Trophoblast cell (in vitro differentiated cells and primary cell): ENCODE measurements around the gene SPAG6.

ENCODE experiments used
- DNase-seq, 2 donors: peaks; one replicate each; pipeline ENCODE4 v3.0.0-alpha.2; 2016
- H2AFZ ChIP-seq: 2 replicates; pipeline ENCODE4 v1.6.1; 2013; ENCODE audit warnings: low read length, moderate library complexity, mild to moderate bottlenecking; ENCODE audit not compliant: insufficient read depth, poor library complexity
- H2AK5ac ChIP-seq: 2 replicates; pipeline ENCODE4 v1.6.1; 2013; ENCODE audit warnings: mild to moderate bottlenecking, low read length
- H2BK120ac ChIP-seq: 2 replicates; pipeline ENCODE4 v1.6.1; 2013; ENCODE audit warnings: low read length, mild to moderate bottlenecking, moderate library complexity; ENCODE audit not compliant: insufficient read depth, poor library complexity
- H2BK12ac ChIP-seq: 2 replicates; pipeline ENCODE4 v1.6.1; 2013; ENCODE audit warnings: mild to moderate bottlenecking, low read length, moderate library complexity
- H2BK5ac ChIP-seq: 2 replicates; pipeline ENCODE4 v1.6.1; 2013; ENCODE audit warnings: low read length, low read depth, moderate library complexity, mild to moderate bottlenecking; ENCODE audit not compliant: poor library complexity
- H3K14ac ChIP-seq: 2 replicates; pipeline ENCODE4 v1.6.1; 2013; ENCODE audit warnings: mild to moderate bottlenecking, low read length
- H3K18ac ChIP-seq: 2 replicates; pipeline ENCODE4 v1.6.1; 2013; ENCODE audit warnings: mild to moderate bottlenecking, low read length
- H3K23ac ChIP-seq: 2 replicates; pipeline ENCODE4 v1.6.1; 2013; ENCODE audit warnings: low read length
- H3K27ac ChIP-seq: 2 replicates; pipeline ENCODE4 v1.5.1; 2013; ENCODE audit warnings: low read depth, mild to moderate bottlenecking, inconsistent platforms, low read length, moderate library complexity
- H3K27me3 ChIP-seq: 2 replicates; pipeline ENCODE4 v1.6.1; 2013; ENCODE audit warnings: inconsistent platforms, mild to moderate bottlenecking, low read length, moderate library complexity; ENCODE audit not compliant: insufficient read depth
- H3K36me3 ChIP-seq, 2 experiments: 1 replicate in 1 of 2; 2 replicates in 1 of 2; pipeline ENCODE4 v1.6.1; 2013; ENCODE audit warnings: low read length in 2 of 2, mild to moderate bottlenecking in 2 of 2, moderate library complexity in 1 of 2; ENCODE audit not compliant: insufficient read depth in 2 of 2, control insufficient read depth in 1 of 2
- H3K4ac ChIP-seq: 2 replicates; pipeline ENCODE4 v1.6.1; 2013; ENCODE audit warnings: low read depth, mild to moderate bottlenecking, low read length, moderate library complexity
- H3K4me1 ChIP-seq, 2 experiments: 1 replicate in 1 of 2; 2 replicates in 1 of 2; pipeline ENCODE4 v1.6.1; 2013; ENCODE audit warnings: low read length in 2 of 2, mild to moderate bottlenecking in 2 of 2, moderate library complexity in 1 of 2; ENCODE audit not compliant: insufficient read depth in 2 of 2, control insufficient read depth in 1 of 2
- H3K4me2 ChIP-seq: 2 replicates; pipeline ENCODE4 v1.6.1; 2013; ENCODE audit warnings: inconsistent platforms, mild to moderate bottlenecking, low read length, moderate library complexity
- H3K4me3 ChIP-seq: 2 replicates; pipeline ENCODE4 v1.5.1; 2013; ENCODE audit warnings: mild to moderate bottlenecking, low read depth, low read length, inconsistent platforms
- H3K79me1 ChIP-seq: one replicate; pipeline ENCODE4 v1.6.1; 2013; ENCODE audit warnings: low read length
- H3K79me2 ChIP-seq: 2 replicates; pipeline ENCODE4 v1.6.1; 2013; ENCODE audit warnings: low read length, mild to moderate bottlenecking; ENCODE audit not compliant: control insufficient read depth, insufficient read depth, poor library complexity
- H3K9ac ChIP-seq: 2 replicates; pipeline ENCODE4 v1.6.1; 2013; ENCODE audit warnings: mild to moderate bottlenecking, low read length
- H3K9me3 ChIP-seq: 2 replicates; pipeline ENCODE4 v1.6.1; 2013; ENCODE audit warnings: low read depth, mild to moderate bottlenecking, control low read depth, inconsistent platforms, low read length; ENCODE audit not compliant: insufficient read depth
- H4K12ac ChIP-seq: 2 replicates; pipeline ENCODE4 v1.6.1; 2013; ENCODE audit warnings: low read depth, mild to moderate bottlenecking, low read length, moderate library complexity
- H4K8ac ChIP-seq: 2 replicates; pipeline ENCODE4 v1.6.1; 2013; ENCODE audit warnings: low read depth, mild to moderate bottlenecking, low read length, moderate library complexity
- H4K91ac ChIP-seq: one replicate; pipeline ENCODE4 v1.6.1; 2013; ENCODE audit warnings: low read depth, mild to moderate bottlenecking, low read length, moderate library complexity
- WGBS: extraction: QIAGEN DNeasy Blood & Tissue Kit; methylation state at CpG from one replicate; pipeline ENCODE4 v1.1.7; 2013; ENCODE audit warnings: missing lambda C conversion rate; ENCODE audit not compliant: insufficient read length, insufficient coverage; ENCODE audit errors: extremely low coverage; 5-methylcytosine and 5-hydroxymethylcytosine counted together

Gene SPAG6

DNA sequence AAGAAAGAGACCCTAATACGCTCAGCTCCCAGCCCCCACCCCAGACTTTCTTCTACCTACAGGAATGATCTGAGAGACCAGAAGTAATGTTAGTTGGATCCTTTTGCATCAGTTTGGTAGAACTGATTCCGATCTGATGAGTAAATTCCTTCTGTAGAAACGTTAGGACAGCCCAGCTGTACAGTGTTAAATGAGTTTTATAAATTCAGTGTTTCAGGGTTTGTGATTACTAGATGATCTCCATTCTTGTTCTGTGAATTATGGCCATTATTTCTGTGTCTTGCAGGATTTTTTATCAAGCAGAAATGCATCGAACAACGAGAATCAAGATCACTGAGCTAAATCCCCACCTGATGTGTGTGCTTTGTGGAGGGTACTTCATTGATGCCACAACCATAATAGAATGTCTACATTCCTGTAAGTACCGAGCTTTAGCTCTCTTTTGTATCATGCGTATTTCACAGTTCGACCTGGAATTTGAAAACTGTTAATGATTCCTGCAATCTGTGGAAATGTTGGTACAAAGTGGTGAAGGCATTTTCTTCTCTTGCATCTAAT is 19.1 kb upstream of the SPAG6 start:
- peak overlapping the region; percentile 63 for H2AFZ ChIP-seq
- peaks cover 2 to 3% of the 10 kb centered on the region in 2 experiments for H3K36me3 ChIP-seq
- H3K23ac ChIP-seq, result no peak overlapping the region
- no peak overlapping the region for H3K4ac ChIP-seq
- DNase-seq, result no peak
- H2AK5ac ChIP-seq, result no peak overlapping the region
- H2BK120ac ChIP-seq, result no peak overlapping the region
- WGBS, result no CpG with 5 or more reads among the region's 8 CpGs
- no peak overlapping the region for H3K4me3 ChIP-seq
- no peak overlapping the region for H2BK5ac ChIP-seq
- no peak overlapping the region for H3K14ac ChIP-seq
- H3K9ac ChIP-seq, result no peak overlapping the region
- H3K9me3 ChIP-seq, result no peaks in the 10 kb centered on the region
- H3K79me1 ChIP-seq, result peaks cover 8% of the 10 kb centered on the region
- H4K91ac ChIP-seq, result no peak overlapping the region
- peaks cover 22% of the 10 kb centered on the region for H3K27me3 ChIP-seq
- no peak overlapping the region for H4K12ac ChIP-seq
- H3K18ac ChIP-seq, result no peak overlapping the region
- H3K4me1 ChIP-seq, result peaks cover 3 to 5% of the 10 kb centered on the region in 2 experiments
- no peak overlapping the region for H4K8ac ChIP-seq
- H3K4me2 ChIP-seq, result peak overlapping the region; percentile 92
- H3K79me2 ChIP-seq, result peaks cover 3% of the 10 kb centered on the region
- no peak overlapping the region for H2BK12ac ChIP-seq
- no peak overlapping the region for H3K27ac ChIP-seq

DNA sequence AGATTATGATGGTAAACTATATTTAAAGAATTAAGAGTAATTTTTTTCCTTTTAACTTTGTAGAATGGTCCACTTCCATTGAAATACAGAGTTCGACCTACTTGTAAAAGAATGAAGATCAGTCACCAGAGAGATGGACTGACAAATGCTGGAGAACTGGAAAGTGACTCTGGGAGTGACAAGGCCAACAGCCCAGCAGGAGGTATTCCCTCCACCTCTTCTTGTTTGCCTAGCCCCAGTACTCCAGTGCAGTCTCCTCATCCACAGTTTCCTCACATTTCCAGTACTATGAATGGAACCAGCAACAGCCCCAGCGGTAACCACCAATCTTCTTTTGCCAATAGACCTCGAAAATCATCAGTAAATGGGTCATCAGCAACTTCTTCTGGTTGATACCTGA is 16.1 kb upstream of the SPAG6 start:
- Histone ChIP-seq H3K4me3 (no peak overlapping the region), H3K36me3 (peaks cover 2 to 3% of the 10 kb centered on the region in 2 experiments), H4K12ac (no peak overlapping the region), H2AK5ac (no peak overlapping the region), H3K79me1 (peaks cover 3% of the 10 kb centered on the region), H3K18ac (no peak overlapping the region), H3K23ac (no peak overlapping the region), H2AFZ (no peak overlapping the region), H3K4me1 (peaks cover 7 to 8% of the 10 kb centered on the region in 2 experiments), H3K27ac (no peak overlapping the region), H2BK12ac (no peak overlapping the region), H3K79me2 (no peaks in the 10 kb centered on the region), H3K14ac (no peak overlapping the region), H2BK5ac (no peak overlapping the region), H3K4ac (no peak overlapping the region), H3K9ac (no peak overlapping the region), H4K91ac (no peak overlapping the region), H3K4me2 (no peak overlapping the region), H3K27me3 (peaks cover 18% of the 10 kb centered on the region), H2BK120ac (no peak overlapping the region), H4K8ac (no peak overlapping the region), H3K9me3 (peaks cover 3% of the 10 kb centered on the region)
- DNase-seq, result no peak
- no CpG with 5 or more reads among the region's 3 CpGs for WGBS

DNA sequence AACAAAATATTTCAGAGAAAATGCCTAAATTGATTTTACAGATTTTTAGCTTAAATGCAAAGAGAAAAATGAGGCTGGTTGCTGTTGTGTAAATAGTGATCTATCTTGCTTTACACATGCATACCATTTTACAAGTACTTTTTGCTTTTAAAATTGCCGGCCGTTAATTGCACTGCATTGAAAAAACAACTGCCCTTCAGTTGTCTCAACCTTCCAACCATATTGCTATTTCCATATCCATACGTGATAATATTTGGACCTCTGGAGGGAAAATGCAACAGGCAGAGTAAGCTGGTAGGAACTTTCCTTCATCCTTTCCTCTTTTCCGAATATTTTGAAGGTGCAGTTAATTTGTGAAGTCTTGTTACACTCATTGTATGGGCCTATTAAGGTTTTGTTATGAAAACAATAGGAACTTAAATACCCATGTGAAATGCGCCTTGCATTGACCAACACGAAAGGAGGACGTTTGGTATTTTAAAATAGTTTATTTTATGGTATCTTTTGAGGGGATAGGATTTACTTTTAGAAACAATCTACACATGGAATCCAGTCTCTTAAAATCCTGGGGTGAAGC is 13.1 kb upstream of the SPAG6 start:
- no peak overlapping the region for H2BK12ac ChIP-seq
- no peak overlapping the region for H3K23ac ChIP-seq
- peaks cover 17 to 24% of the 10 kb centered on the region in 2 experiments for H3K4me1 ChIP-seq
- no peak overlapping the region for H3K4me3 ChIP-seq
- no CpG with 5 or more reads among the region's 7 CpGs for WGBS
- H3K9me3 ChIP-seq, result peaks cover 13% of the 10 kb centered on the region
- H2AFZ ChIP-seq, result no peak overlapping the region
- no peak overlapping the region for H2BK5ac ChIP-seq
- H2AK5ac ChIP-seq, result no peak overlapping the region
- no peak overlapping the region for H4K8ac ChIP-seq
- no peak overlapping the region for H3K27ac ChIP-seq
- H3K36me3 ChIP-seq, result peaks cover 2 to 3% of the 10 kb centered on the region in 2 experiments
- H3K27me3 ChIP-seq, result peaks cover 49% of the 10 kb centered on the region
- H3K4me2 ChIP-seq, result no peak overlapping the region
- H4K12ac ChIP-seq, result no peak overlapping the region
- no peak overlapping the region for H3K14ac ChIP-seq
- no peaks in the 10 kb centered on the region for H3K79me1 ChIP-seq
- H3K9ac ChIP-seq, result no peak overlapping the region
- no peak overlapping the region for H3K18ac ChIP-seq
- no peak overlapping the region for H3K4ac ChIP-seq
- no peak overlapping the region for H2BK120ac ChIP-seq
- H3K79me2 ChIP-seq, result no peaks in the 10 kb centered on the region
- no peak for DNase-seq
- H4K91ac ChIP-seq, result no peak overlapping the region

DNA sequence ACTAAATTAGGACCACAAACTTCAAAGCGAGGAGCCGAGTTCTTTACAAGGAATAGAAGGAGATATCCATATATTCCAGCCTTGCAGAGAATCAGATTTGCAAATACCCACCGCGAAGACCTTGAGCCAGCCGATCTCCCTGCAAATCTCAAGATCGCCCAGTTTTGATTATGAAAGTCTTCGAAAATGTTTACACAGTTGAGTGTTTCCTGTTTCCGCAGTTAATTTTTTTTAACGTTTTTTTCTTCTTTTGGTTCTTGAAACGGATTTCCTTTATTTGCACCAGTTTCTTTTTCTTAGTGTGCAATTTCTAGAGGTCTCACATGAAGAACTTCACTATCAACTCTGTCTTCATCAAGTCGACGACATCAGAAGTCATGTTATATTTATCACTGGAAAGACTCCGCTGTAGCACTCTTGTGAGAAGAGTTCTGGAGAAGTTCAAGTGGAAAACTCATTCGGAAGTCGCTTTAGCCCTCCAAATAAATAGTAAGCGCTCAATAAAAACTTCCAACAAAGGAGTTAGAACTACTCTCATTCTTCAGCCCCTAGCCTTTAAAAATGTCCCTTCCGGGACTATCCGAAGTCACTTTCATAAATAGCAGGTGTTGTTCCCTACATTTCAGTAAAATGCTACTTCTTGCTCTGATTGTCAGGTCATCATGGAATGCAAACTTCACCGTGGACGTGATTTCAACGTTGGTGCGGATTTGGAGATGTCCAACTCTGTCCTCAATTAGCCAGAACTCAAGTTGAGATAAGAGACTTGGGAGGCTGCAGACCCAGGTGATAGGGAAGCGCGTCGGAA is 11.9 kb upstream of the SPAG6 start:
- Histone ChIP-seq H2AK5ac (no peak overlapping the region), H3K4me2 (peak overlapping the region; percentile 61), H4K8ac (no peak overlapping the region), H2BK12ac (no peak overlapping the region), H3K14ac (no peak overlapping the region), H4K91ac (no peak overlapping the region), H3K27me3 (peaks cover 52% of the 10 kb centered on the region), H3K4me3 (no peak overlapping the region), H3K79me2 (no peaks in the 10 kb centered on the region), H2AFZ (no peak overlapping the region), H2BK5ac (no peak overlapping the region), H3K9ac (no peak overlapping the region), H3K23ac (no peak overlapping the region), H3K4ac (no peak overlapping the region), H2BK120ac (no peak overlapping the region), H3K9me3 (peaks cover 13% of the 10 kb centered on the region), H3K79me1 (no peaks in the 10 kb centered on the region), H3K18ac (no peak overlapping the region), H3K36me3 (peaks cover 2 to 3% of the 10 kb centered on the region in 2 experiments), H3K4me1 (peaks cover 17 to 24% of the 10 kb centered on the region in 2 experiments), H3K27ac (no peak overlapping the region), H4K12ac (no peak overlapping the region)
- DNase-seq, result no peak
- no CpG with 5 or more reads among the region's 25 CpGs for WGBS
